IMR-90 (cell line): Measurements from ENCODE around the gene LAMTOR1.

ENCODE experiments used
- CHD1 ChIP-seq: IDR thresholded peaks from 2 replicates; pipeline ENCODE4 v1.6.1; 2012; ENCODE audit warnings: low read depth, low read length, improper control_type of control experiment
- CTCF ChIP-seq: conservative IDR thresholded peaks from 2 replicates; pipeline ENCODE4 v1.5.1; 2012; ENCODE audit warnings: mild to moderate bottlenecking, low read depth, low read length, improper control_type of control experiment
- ELK1 ChIP-seq: fragments of 150-350 bp; IDR thresholded peaks from 2 replicates; pipeline ENCODE4 v1.6.1; 2016; ENCODE audit warnings: low read depth, mild to moderate bottlenecking, low read length, moderate library complexity, borderline replicate concordance
- RAD21 ChIP-seq: IDR thresholded peaks from 2 replicates; pipeline ENCODE4 v1.6.1; 2012; ENCODE audit warnings: low read length, improper control_type of control experiment

GRCh38 chr11:72125956-72126355, 22.9 kb upstream of the LAMTOR1 start:
- no peak for TF ChIP-seq CTCF
- TF ChIP-seq CHD1: no peak
- TF ChIP-seq RAD21: no peak
- TF ChIP-seq ELK1: no peak
